ENCODE results near the gene IFNA21. TPM values are rescaled to one million over a fixed set of nuclear protein-coding genes. Genes with fewer than 3 reads are reported as not detected.

Gene IFNA21
- total and polyA plus RNA-seq, 2 of the 8 experiments (the other 6 are each of a cell fraction or from before 2014, with no cell fraction given): not detected

- Histone ChIP-seq H3K14ac (ENCODE audit: insufficient read length) (no peak overlapping the region), H2BK12ac (ENCODE audit: low read depth, low read length) (no peak overlapping the region), H3K23me2 (ENCODE audit: low read depth, low read length) (no peaks in the 10 kb centered on the region), H3K36me3 (ENCODE audit: control insufficient read depth in 2 of 4, insufficient read depth in 4 of 4, low read length in 3 of 4) (no peaks in the 10 kb centered on the region), H4K8ac (ENCODE audit: extremely low read depth, insufficient read depth, low read length) (no peak overlapping the region), H3K27me3 (replicated peaks in 1 of 4; ENCODE audit: control insufficient read depth in 3 of 4, extremely low read depth in 1 of 4, insufficient read depth in 3 of 4, low read length in 3 of 4) (no peaks in the 10 kb centered on the region), H3K9ac (replicated peaks in 1 of 4; ENCODE audit: extremely low read depth in 1 of 4, low read depth in 3 of 4, low read length in 3 of 4) (no peak overlapping the region), H4K5ac (ENCODE audit: insufficient read length, low read depth, low read length) (no peak overlapping the region), H3K9me3 (ENCODE audit: insufficient read depth in 2 of 2, low read depth in 1 of 2, low read length in 1 of 2) (no peaks in the 10 kb centered on the region), H3K4me3 (ENCODE audit: extremely low read depth in 1 of 4, insufficient read depth in 2 of 4, low read depth in 3 of 4, low read length in 4 of 4) (no peak overlapping the region), H3K27ac (ENCODE audit: low read depth, low read length) (no peak overlapping the region), H3K79me2 (ENCODE audit: control insufficient read depth in 1 of 2, insufficient read depth in 2 of 2, low read length in 2 of 2) (no peaks in the 10 kb centered on the region), H2BK120ac (replicated peaks; ENCODE audit: low read depth, low read length) (no peak overlapping the region), H3K79me1 (ENCODE audit: low read depth, low read length) (no peaks in the 10 kb centered on the region), H2AFZ (ENCODE audit: low read length) (no peak overlapping the region), H2BK20ac (ENCODE audit: low read length) (no peak overlapping the region), H2BK5ac (ENCODE audit: low read depth, low read length) (no peak overlapping the region), H2AK5ac (ENCODE audit: low read depth, low read length) (no peak overlapping the region), H3K4me1 (replicated peaks in 1 of 4; ENCODE audit: control insufficient read depth in 3 of 4, insufficient read depth in 4 of 4, low read length in 3 of 4) (no peaks in the 10 kb centered on the region), H3K23ac (ENCODE audit: insufficient read length) (no peak overlapping the region), H3K4me2 (ENCODE audit: insufficient read depth in 1 of 2, low read depth in 2 of 2, low read length in 2 of 2) (no peak overlapping the region), H4K20me1 (replicated peaks in 1 of 2; ENCODE audit: control insufficient read depth in 1 of 2, insufficient read depth in 2 of 2, low read length in 2 of 2) (no peaks in the 10 kb centered on the region), H3K4ac (replicated peaks; ENCODE audit: insufficient read length, low read depth, low read length) (no peak overlapping the region), H4K91ac (replicated peaks; ENCODE audit: insufficient read length, low read length) (no peak overlapping the region), H3K56ac (replicated peaks; ENCODE audit: insufficient read length, low read depth, low read length) (no peak overlapping the region), H2BK15ac (ENCODE audit: low read length) (no peak overlapping the region), H3K18ac (ENCODE audit: extremely low read depth, low read length) (no peak overlapping the region)
- no peak for DNase-seq (ENCODE audit: low read depth in 1 of 2, low spot score in 2 of 2)
- FAIRE-seq: no peak
- POLR2A ChIA-PET (ENCODE audit: partially characterized antibody): no interaction called here
- 96% methylated on average over 1 of the region's 1 CpG; no CpG with 5 or more reads in 1 of the 2 experiments for WGBS, 2 experiments (ENCODE audit: extremely low coverage in 1 of 2, insufficient coverage in 1 of 2, insufficient read length in 1 of 2, insufficient replicate concordance in 2 of 2, low coverage in 1 of 2, low lambda C conversion rate in 2 of 2, missing lambda C conversion rate in 1 of 2)
- CTCF ChIA-PET (ENCODE audit: partially characterized antibody): no interaction called here
- TF ChIP-seq SIRT6 (IDR thresholded peaks at IDR 0.05; ENCODE audit: low read length) (no peak), TAF1 (IDR thresholded peaks at IDR 0.05; ENCODE audit: low read depth, low read length) (no peak), FOSL1 (IDR thresholded peaks at IDR 0.05; ENCODE audit: insufficient read depth, low read depth, low read length) (no peak), SP4 (IDR thresholded peaks at IDR 0.05; ENCODE audit: low read length) (no peak), ATF3 (IDR thresholded peaks at IDR 0.05; ENCODE audit: insufficient read depth, low read depth, low read length) (no peak), TEAD4 (IDR thresholded peaks at IDR 0.05; ENCODE audit: low read depth, low read length) (no peak), EGR1 (IDR thresholded peaks at IDR 0.05; ENCODE audit: borderline replicate concordance, low read depth, low read length) (no peak), NANOG (IDR thresholded peaks at IDR 0.05; ENCODE audit: insufficient read depth, low read depth, low read length, poor library complexity, severe bottlenecking) (no peak), POU5F1 (IDR thresholded peaks at IDR 0.05; ENCODE audit: low read depth, low read length) (no peak), SUZ12 (IDR thresholded peaks at IDR 0.05; ENCODE audit: low read length) (no peak), BCL11A (IDR thresholded peaks at IDR 0.05; ENCODE audit: low read depth in 2 of 2, low read length in 2 of 2) (no peak), CHD2 (IDR thresholded peaks at IDR 0.05; ENCODE audit: low read length) (no peak), CBX5 (IDR thresholded peaks at IDR 0.05; ENCODE audit: low read depth, low read length) (no peak), CBX8 (IDR thresholded peaks at IDR 0.05; ENCODE audit: borderline replicate concordance, low read depth, low read length) (no peak), HDAC2 (IDR thresholded peaks at IDR 0.05; ENCODE audit: borderline replicate concordance in 1 of 2, low read depth in 2 of 2, low read length in 2 of 2) (no peak)
Observed at GRCh38 chr9:21165516-21165915, 944 bp downstream of the IFNA21 start.

All from H1 (cell line).